ENCODE measurements around the gene GSTP1.
A peak's percentile ranks its signal among the peaks of the same experiment; 100 is the strongest.
"Not testable (repeated sequence)": the region's sequence is repeated elsewhere in the genome, so short reads cannot be mapped to it uniquely, and the experiment has no call there.

Gene GSTP1

GRCh38 chr11:67599149-67599548 is 15.5 kb downstream of the GSTP1 start:
- DNase-seq: no peak

- no peak for DNase-seq
Observed at GRCh38 chr11:67600324-67601029, 16.9 kb downstream of the GSTP1 start.

- DNase-seq: no peak
Observed at GRCh38 chr11:67601098-67601497, 17.5 kb downstream of the GSTP1 start.

DNA sequence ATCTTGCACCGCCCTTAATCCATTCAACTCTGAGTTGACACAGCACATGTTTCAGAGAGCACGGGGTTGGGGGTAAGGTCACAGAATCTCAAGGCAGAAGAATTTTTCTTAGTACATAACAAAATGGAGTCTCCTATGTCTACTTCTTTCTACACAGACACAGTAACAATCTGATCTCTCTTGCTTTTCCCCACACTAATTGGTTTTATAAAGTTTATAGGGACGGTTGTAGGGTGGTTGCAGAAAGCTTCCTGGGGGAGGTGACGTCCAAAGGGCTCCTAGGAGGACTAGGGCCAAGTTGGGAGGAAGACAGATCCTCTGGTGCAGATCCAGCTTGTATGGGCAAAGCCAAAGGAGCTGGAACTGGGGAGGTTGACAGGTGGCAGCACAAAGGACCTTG is 20.5 kb downstream of the GSTP1 start:
- DNase-seq: not testable (repeated sequence)

GRCh38 chr11:67604815-67605214 is 21.2 kb downstream of the GSTP1 start:
- DNase-seq: no peak

GRCh38 chr11:67605231-67606011 is 21.8 kb downstream of the GSTP1 start:
- peak; percentile 64 for DNase-seq

DNA sequence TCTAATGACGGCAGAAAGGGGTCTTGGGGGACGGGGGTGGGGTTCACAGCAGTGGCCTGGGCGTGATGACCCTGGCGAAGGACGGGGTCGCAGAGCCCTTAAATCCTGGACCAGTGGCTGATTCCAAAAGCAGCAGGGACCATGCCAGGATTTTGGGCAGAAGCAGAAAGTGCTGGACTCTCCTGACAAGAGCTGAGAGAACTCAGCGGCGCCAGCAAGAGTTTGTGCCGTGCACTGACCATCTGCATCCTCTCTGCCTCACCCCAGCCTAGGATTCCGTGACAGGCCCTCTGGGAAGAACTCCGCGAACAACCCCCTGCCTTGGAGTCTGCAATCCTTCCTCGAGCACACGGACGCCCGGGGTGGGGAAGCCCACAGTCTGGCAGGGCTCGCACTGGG is 22.5 kb downstream of the GSTP1 start:
- no peak for DNase-seq

GRCh38 chr11:67606492-67607295 is 23.1 kb downstream of the GSTP1 start, which contains the start of gene NDUFV1:
Gene NDUFV1 (plus strand): TSS chr11:67606936. CDS start chr11:67607005, 69 bp downstream.
- peak; percentile 99 for DNase-seq

- DNase-seq: no peak
Observed at GRCh38 chr11:67607507-67607906, 23.9 kb downstream of the GSTP1 start.

DNA sequence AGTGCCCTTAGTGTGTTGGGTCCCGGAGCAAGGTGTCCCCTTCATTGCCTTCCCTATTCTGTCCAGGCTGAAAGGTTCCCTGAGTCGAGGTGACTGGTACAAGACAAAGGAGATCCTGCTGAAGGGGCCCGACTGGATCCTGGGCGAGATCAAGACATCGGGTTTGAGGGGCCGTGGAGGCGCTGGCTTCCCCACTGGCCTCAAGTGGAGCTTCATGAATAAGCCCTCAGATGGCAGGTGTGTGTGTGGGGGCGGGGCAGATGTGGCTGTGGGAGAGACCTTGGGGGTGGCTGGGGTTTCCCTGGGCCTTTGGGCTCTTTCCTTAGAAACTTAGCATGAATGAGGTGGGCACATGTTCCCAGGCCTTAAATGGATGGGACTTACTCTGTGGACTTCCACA is 24.9 kb downstream of the GSTP1 start:
- no peak for DNase-seq

DNA sequence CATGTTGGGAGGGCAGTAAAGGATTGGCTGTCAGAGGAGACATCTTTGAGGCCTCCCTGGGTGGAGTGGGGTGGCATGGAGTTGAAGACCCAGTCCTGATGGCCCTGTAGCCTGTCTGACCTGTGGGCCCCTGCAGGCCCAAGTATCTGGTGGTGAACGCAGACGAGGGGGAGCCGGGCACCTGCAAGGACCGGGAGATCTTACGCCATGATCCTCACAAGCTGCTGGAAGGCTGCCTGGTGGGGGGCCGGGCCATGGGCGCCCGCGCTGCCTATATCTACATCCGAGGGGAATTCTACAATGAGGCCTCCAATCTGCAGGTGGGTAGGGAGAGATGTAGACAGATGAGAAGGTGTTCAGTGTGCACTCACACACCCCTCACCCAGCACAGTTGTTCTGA is 25.7 kb downstream of the GSTP1 start:
- no peak for DNase-seq

GRCh38 chr11:67610302-67610868 is 26.8 kb downstream of the GSTP1 start:
- no peak for DNase-seq

DNA sequence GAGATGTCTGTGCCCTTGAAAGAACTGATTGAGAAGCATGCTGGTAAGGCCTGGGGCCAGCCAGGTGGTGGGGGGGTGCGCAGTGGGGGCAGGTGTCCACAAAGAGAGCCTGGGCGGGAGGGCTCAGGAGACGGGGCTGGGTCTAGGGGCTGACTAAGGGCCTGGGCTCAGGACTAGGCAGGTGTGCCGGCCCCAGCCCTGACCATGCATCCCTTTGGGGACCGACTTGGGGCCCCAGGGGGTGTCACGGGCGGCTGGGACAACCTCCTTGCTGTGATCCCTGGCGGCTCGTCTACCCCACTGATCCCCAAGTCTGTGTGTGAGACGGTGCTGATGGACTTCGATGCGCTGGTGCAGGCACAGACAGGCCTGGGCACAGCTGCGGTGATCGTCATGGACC is 27.6 kb downstream of the GSTP1 start:
- no peak for DNase-seq

GRCh38 chr11:67611704-67612587 is 28.3 kb downstream of the GSTP1 start:
- no peak for DNase-seq

DNA sequence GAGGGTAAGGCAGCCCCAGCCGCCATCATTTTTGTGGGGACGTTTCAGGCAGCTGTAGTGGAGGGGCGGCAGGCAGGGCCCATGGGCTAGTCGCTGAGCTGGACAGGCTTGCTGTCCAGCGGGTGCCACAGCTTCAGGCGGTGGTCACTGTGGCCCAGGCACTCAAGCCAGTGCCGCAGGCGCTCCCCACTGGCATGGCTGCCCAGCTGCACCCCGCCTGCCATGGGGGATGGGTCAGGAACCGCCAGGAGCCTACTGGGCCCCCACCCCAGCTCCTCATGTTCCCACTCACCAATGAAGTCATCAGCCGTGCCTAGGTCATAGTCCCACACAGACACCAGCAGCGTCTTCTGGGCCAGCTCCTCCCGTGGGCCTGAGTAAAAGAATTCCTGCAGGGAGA is 29.1 kb downstream of the GSTP1 start:
- no peak for DNase-seq

- DNase-seq: no peak
Observed at GRCh38 chr11:67613313-67613959, 29.8 kb downstream of the GSTP1 start.

DNA sequence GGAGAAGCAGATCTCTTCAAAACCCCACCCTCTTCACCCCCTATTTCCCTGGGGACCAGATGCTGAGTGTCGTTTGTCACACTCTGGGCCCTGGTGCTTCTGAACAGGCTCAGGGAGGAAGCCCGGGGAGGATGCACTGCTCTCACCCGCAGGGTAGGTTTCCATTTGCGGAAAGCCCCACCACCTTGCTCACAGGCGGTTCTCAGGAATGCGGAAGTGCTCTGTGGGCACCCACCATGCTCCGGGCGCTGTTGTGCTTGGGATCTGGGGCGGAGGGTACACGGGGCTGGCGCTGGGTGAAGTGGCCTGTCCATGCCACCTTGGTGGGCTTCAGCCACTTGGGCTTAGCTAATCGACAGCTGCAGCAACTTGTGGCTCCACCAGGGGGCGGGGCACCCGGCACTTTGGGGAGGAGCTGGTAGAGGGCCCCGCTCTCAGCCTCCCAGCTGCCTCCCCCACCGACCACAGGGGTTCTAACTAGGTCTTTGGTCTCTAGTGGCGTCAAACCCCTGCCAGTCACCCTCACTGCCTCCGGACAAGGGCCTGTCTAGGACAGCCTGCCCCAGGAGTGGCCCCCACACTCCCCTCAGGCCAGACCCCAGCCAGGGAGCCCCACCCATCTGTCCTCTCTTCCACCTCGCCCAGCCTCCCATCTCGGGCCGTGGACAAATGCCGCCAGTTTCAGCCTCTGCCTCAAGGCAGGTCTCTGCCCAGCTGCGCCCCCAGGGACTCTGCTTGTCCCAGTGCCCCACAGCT is 30.5 kb downstream of the GSTP1 start:
- peak; percentile 82 for DNase-seq

- DNase-seq: no peak
Observed at GRCh38 chr11:67614730-67615714, 31.4 kb downstream of the GSTP1 start.

- DNase-seq: no peak
Observed at GRCh38 chr11:67615728-67616430, 32.3 kb downstream of the GSTP1 start.

Measured in eye (tissue), 1 donor.